GM12801 (cell line): ENCODE measurements around the gene MBOAT1.

ENCODE experiments used
- CTCF ChIP-seq: IDR thresholded peaks from one replicate; pipeline ENCODE4 v1.5.1; 2011; ENCODE audit warnings: control low read depth; ENCODE audit not compliant: insufficient read length; ENCODE audit errors: extremely low read depth

The MBOAT1 gene

GRCh38 chr6:20112241-20112640 is 100.0 kb downstream of the MBOAT1 start:
- TF ChIP-seq CTCF: no peak

- no peak for TF ChIP-seq CTCF
Measured at GRCh38 chr6:20110478-20110877, 101.8 kb downstream of the MBOAT1 start.

- TF ChIP-seq CTCF: no peak
Measured at GRCh38 chr6:20109526-20109925, 102.7 kb downstream of the MBOAT1 start.

- TF ChIP-seq CTCF: no peak
Measured at GRCh38 chr6:20105838-20106237, 106.4 kb downstream of the MBOAT1 start.

- TF ChIP-seq CTCF: no peak
Measured at GRCh38 chr6:20104696-20105095, 107.6 kb downstream of the MBOAT1 start.

- TF ChIP-seq CTCF: no peak
Measured at GRCh38 chr6:20102397-20103073, 109.7 kb downstream of the MBOAT1 start.

- TF ChIP-seq CTCF: no peak
Measured at GRCh38 chr6:20099156-20099555, 113.1 kb downstream of the MBOAT1 start.
